Smooth muscle cell of the brain vasculature (primary cell): ENCODE results near the gene XPO6.
"Not testable (repeated sequence)": the region's sequence is repeated elsewhere in the genome, so short reads cannot be mapped to it uniquely, and the experiment has no call there.

Experiments
- DNase-seq: peaks from one replicate; pipeline ENCODE4 v3.0.0-alpha.2; 2012; ENCODE audit warnings: low read depth, low spot score

Gene XPO6

GRCh38 chr16:28151180-28151579 is 60.6 kb downstream of the XPO6 start:
- DNase-seq = no peak

GRCh38 chr16:28149011-28149888 is 62.5 kb downstream of the XPO6 start:
- no peak for DNase-seq

- DNase-seq = no peak
Observed at GRCh38 chr16:28146536-28146935, 65.2 kb downstream of the XPO6 start.

GRCh38 chr16:28145796-28146195 is 66.0 kb downstream of the XPO6 start:
- DNase-seq = no peak

DNA sequence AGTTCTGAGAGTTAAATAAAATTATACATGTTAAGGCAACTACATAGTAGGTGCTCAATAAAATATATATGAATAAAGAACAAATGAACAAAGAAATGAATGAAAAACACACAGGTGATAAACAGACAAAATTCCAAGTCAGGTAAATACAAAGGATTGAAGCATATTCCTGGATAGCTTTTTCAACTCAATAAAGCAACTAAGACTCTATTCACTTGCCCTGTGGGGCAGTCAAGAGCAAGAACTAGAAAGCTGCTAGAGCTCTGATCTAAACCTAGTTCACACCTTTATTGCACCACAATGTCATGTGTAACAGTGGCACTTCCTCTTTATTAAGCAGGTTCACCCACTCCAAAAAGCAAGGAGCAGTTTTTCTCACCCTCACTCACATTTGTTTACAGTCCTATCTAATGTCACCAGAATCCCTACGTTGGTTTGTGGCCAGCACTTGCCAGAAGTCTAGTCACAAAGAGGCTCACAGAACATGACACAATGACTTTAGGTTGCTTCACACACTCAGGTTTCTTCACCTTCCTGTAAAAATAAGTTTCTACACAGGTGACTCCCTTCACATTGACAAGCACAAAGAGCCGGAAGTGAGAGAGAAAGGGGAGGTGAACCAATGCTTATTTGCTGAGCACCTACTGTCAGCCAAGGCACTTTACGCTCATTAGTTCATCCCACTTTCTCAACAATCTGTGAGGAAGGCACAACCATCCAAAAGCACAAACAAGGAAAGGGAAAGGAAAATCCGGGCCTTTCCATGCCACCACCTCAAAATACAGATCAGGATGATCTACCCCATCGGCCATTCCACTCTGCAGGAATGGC is 70.8 kb downstream of the XPO6 start:
- no peak for DNase-seq

GRCh38 chr16:28139530-28139929 is 72.2 kb downstream of the XPO6 start:
- DNase-seq = no peak

DNA sequence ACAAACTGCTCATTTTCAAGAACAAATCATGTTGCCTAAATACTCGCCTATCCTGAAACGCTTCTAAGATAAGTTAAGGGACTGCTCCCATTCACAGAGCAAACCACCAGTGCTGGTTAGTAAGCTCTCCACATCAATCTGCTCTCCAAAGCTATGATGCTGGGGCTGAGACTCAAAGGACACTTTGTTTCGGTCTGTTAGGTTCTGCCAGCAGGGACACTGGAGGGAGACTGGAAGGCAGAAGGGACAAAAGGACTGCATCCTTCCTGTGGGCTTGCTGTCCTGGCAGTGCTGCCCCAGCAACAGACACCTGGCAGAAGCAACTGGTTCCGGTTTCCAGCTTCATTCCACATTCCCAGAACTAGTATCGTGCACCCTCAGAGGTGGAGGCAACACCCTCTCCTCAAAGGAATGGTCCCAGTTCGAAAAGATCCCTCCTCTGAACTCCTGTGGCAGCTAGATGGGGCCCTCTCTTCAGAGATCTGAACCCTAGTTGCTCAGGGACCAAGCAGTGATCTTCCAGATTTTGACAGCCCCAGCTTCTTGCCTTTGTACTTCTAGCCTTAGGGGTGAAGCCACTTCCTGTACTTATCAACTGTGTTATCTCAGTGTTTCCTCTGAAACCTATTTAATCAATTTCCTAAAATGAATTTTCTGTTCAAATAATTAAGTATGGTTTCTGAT is 74.9 kb downstream of the XPO6 start:
- DNase-seq = no peak

GRCh38 chr16:28133666-28134065 is 78.1 kb downstream of the XPO6 start:
- no peak for DNase-seq

DNA sequence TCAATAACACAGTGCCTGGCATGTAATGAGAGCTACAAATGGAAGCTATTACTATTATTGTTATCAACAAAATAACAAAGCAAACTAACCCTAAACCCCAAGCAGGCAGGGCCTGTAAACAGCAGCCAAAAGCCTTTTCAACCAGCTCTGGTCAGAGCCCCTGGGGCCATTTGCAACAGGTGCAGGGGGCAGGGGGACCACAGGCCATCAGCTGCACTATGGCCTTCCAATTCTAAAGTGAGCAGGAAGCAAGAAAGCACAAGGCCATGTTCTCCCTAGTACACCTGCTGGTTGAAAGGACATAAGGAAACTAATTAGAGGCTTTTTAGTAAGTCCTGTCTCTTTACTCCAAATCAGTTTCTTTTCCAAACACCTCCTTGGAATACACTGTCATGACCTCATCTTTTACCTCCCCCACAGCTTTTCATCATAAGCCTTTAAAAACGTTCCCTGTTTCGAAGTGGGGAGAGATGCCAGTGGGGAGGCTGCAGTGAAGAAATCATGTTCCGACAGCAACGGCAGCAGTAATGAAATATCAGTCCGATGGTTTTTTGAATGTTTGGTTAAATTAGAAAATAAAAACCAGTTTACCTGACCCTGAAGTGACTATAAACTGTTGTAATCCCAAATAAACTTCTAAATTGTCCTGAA is 79.9 kb downstream of the XPO6 start:
- DNase-seq = no peak

DNA sequence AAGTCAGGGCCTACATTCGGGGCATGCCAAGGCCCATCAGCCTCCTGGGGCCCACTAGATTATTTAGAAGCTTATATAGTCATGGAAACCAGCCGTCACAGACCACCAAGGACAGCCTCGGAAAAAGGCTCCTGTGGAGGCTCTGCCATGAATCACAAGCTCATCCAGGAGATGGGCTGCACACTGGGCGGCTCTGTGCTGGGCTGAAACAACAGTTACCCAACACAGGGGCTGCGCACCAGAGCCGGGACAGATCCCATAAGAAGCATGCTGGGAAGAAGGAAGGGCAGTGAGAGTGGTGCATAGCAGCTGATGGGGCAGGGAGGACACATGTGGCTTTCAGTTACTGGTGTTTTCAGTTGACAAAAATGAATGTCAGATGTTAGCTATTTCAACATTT is 80.6 kb downstream of the XPO6 start:
- DNase-seq = no peak

DNA sequence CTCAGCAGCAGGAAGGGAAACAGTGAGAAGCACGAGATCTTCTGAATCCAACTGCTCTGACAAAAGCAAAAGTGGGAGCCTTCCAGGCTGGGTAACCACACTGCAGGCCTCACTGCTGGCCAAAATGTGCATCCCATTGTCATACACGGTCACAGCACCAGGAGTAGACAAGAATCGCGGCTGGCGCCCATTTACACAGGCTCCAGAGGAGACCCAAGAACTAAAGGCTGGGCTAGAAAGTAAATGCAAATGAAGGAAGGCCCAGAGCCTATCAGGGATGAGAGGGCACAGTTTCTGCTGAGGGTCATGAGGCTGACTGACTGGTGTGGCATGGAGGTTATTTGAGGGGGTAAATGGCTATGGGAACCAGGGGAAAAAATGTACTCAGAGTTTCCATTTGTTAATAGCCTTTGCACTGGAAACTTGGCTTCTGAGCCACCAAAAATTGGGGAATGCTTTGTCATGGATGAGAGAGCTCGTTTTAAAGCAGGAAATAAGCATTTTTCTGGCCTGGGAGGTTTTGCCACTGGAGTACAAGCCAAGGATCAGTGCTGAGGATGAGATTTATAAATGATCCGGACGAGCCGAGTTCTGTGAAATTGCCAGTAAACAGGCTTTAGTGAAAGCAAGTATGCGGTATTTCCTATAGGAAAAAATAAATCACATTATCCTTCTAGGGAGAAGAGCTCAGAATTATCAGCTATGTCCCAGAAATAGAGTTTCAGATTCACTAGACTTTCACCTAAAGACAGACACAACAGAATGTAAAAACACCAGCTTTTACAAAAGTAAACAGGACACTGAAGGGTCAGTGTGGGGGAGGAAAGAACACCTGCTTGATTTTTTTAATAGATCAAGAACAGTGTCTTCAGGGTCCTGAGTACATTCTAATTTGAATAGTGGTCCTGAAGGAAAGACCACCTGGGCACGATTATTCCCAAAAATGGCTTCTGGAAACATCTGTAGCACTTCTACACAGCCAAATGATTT is 81.4 kb downstream of the XPO6 start:
- DNase-seq = no peak

DNA sequence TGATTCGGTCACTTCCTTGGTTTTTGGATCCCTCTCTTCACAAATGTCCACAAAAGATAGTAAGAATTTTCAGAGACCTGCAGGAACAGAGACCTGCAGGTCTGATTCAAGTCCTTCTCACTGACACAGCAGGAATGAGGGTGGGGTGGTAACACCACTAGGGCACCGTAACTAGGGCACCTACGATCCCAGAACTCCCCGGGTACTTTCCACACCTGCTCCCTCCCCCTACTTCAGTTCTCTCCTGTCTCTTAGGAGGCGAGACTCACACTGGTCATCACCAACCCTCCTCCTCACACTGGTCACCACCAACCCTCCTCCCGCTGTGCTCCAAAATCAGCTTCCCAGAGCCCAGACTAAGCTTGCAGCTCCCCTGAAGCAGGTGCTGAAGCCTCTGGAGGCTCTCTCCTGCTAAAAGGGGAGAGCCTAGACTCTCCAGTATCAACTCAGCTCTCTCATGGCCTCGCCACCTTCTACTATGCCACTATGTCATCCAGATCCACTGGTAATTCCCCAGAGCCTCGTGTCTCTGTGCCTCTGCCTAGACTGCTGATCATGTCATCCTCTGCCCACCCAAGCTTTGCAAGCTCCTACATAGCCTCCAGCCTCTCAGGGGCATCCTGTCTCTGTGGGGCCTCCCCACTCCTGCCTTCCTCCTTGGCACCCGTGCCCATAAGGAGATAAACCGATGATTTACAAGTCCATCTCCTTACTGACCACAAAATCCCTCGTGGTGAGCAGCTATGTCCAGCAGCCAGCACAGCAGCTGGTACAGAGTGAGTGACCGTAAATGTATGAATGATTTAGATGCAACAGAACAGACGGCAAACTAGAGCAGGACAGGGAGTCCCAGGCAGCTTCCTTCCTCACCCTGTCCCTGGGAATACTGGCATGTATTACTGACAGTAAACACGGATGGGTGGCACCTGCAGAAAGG is 84.8 kb downstream of the XPO6 start:
- DNase-seq = no peak

DNA sequence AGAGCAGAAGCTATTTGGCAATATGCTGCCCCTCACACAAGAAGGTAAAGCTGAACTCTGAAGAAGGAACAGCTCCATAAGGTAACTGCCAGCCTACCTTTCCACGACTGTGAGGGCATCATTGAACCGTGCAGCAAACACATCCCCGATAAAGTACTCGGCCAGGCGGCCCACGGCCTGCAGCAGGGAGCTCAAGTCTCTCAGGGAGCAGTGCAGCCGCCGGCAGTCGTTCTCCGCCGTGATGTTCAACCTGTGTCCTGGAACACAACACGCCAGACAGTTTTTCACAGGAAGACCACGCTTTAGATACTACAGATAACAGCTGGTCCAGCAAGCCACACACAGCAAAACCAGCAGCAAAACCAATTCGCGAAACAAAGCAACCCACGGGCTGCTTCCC is 86.2 kb downstream of the XPO6 start:
- DNase-seq = no peak

- no peak for DNase-seq
Observed at GRCh38 chr16:28121527-28121926, 90.2 kb downstream of the XPO6 start.

GRCh38 chr16:28120754-28121153 is 91.0 kb downstream of the XPO6 start:
- no peak for DNase-seq

GRCh38 chr16:28118637-28119036 is 93.1 kb downstream of the XPO6 start:
- DNase-seq = no peak

DNA sequence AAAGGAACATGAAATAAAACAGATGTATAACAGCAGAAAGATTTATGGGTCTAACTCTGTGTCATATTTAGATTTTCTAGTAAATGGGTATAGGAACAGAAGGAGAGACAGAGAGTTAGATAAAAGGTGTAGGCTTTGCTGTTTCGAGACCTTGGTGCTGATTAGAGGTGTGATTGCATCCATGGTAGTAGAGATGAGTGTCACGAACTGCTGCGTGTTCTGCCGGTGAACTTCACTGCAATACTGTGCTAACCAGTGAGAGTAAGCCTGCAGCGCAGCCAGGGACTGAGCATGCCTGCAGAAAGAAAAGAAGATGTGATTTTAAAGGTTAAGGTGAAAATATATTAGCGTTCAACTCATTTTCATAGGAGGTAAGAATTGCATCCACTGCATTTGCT is 94.6 kb downstream of the XPO6 start:
- no peak for DNase-seq

GRCh38 chr16:28115866-28116265 is 95.9 kb downstream of the XPO6 start:
- DNase-seq = not testable (repeated sequence)

DNA sequence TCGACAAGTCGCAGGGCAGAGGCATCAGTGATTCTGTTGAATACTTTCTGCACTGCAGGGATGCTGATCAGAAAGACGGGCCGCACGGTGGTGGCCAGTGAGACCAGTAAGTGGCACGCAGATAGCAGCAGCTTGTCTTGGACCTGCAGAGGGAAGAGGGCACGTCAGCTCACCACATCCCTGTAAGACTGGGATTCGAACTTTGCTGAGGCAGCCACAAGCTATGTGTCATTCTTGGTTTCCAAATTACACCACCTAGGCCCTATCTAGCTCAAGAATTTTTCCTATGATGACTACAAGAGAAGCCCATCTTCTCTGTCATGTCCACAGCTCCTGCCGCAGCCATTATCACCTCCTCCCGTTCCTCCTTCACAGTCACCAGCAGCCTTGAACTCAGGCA is 98.9 kb downstream of the XPO6 start:
- DNase-seq = no peak
